Mucosa of descending colon (tissue), 3 donors: ENCODE data around the gene SCFD2. TPM values are rescaled to one million over a fixed set of nuclear protein-coding genes. Genes with fewer than 3 reads are reported as not detected.

ENCODE experiments used
- ATAC-seq: fragments of 200-7000 bp; cut with Tn5 transposase; one replicate; pipeline ENCODE4 v1.9.1; 2020; ENCODE audit warnings: mild to moderate bottlenecking, moderate library complexity
- DNase-seq, 3 donors: peaks; one replicate each; pipeline ENCODE4 v3.0.0-alpha.2; 2020
- H3K36me3 ChIP-seq: fragments of 200-600 bp; one replicate; pipeline ENCODE4 v1.8.0; 2021; ENCODE audit warnings: low read depth, mild to moderate bottlenecking
- H3K4me1 ChIP-seq: fragments of 200-600 bp; one replicate; pipeline ENCODE4 v1.8.0; 2021; ENCODE audit warnings: low read depth, mild to moderate bottlenecking
- H3K4me3 ChIP-seq: fragments of 200-600 bp; one replicate; pipeline ENCODE4 v1.8.0; 2021; ENCODE audit warnings: mild to moderate bottlenecking
- H3K9me3 ChIP-seq: fragments of 200-600 bp; one replicate; pipeline ENCODE4 v1.8.0; 2021; ENCODE audit warnings: mild to moderate bottlenecking
- intact Hi-C, 2 donors: fragments of 100-400 bp; cut with DNase I in 1 of 2; cut with micrococcal nuclease in 1 of 2; formaldehyde crosslinking; loops; one replicate each; pipeline versions ENCODE4 v1.11.0 to v1.11.1; 2022; cut with DNase I, micrococcal nuclease
- total RNA-seq, 3 donors: library from RNA; stranded (reverse); fragmentation: NEBNext Ultra II Directional in 2 of 3; extraction: Animal tissue kit (Norgen Biotek cat#: 25700) in 2 of 3; gene quantifications; one replicate each; pipeline versions ENCODE4 v1.2.1 to v1.2.4, GENCODE V29; 2021 to 2023
- TF ChIP-seq, protein P1 (sequence below): fragments of 200-600 bp; IDR thresholded peaks from one replicate; pipeline ENCODE4 v1.8.0; 2022; ENCODE audit warnings: antibody characterized with exemption, mild to moderate bottlenecking
- donor health status: DM: no; HTN: no; CAD: no; lungs with moderate emphysema.
- donor health status: DM: no; HTN: no; CAD: no.
- donor health status: DM: no; HTN: yes; CAD: no.

Gene SCFD2
- total RNA-seq, 3 donors from 2014 or later = 11.7 to 17.2 (median 16.0) TPM

DNA sequence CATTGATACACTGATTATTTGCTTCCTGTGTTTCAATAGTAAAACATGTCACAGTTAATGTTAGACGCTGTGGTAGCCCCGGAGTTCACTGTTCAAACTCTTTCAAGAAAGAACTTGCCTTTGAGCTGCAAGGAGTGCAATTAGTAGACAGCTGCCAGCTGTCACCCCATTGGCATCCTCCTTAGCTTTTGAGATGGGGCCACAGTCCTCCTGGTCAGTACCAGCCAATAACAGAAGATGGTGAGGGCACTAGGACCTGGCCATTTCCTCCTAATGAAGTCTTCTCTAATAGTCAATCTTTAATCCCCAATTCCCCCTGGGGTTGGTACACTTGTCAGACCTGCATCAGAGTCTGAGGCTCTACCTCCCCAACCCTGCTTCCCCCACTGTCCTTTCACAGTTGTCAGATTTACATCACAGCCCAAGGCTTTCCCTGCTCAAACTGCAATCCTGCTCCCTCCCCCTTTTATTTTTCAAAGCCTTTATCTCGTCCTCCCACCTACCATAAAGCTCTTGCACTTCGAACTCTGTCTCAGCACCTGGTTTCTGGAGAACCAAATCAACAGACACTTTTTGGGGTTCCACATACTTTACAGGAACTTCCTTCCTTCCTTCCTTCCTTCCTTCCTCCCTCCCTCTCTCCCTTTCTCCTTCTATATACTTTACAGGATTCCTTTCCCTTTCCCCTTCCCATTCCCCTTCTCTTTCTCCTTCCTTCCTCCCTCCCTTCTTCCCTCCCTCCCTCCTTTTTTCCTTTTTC, 321.8 kb downstream of the SCFD2 start:
- Histone ChIP-seq H3K4me1 (no peaks in the 10 kb centered on the region), H3K4me3 (no peak overlapping the region), H3K36me3 (no peaks in the 10 kb centered on the region), H3K9me3 (no peaks in the 10 kb centered on the region)
- no peak for DNase-seq
- peak; percentile 48 for ATAC-seq
- TF ChIP-seq, protein P1, sequence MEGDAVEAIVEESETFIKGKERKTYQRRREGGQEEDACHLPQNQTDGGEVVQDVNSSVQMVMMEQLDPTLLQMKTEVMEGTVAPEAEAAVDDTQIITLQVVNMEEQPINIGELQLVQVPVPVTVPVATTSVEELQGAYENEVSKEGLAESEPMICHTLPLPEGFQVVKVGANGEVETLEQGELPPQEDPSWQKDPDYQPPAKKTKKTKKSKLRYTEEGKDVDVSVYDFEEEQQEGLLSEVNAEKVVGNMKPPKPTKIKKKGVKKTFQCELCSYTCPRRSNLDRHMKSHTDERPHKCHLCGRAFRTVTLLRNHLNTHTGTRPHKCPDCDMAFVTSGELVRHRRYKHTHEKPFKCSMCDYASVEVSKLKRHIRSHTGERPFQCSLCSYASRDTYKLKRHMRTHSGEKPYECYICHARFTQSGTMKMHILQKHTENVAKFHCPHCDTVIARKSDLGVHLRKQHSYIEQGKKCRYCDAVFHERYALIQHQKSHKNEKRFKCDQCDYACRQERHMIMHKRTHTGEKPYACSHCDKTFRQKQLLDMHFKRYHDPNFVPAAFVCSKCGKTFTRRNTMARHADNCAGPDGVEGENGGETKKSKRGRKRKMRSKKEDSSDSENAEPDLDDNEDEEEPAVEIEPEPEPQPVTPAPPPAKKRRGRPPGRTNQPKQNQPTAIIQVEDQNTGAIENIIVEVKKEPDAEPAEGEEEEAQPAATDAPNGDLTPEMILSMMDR = no peak
- intact Hi-C loops = no loop called here

DNA sequence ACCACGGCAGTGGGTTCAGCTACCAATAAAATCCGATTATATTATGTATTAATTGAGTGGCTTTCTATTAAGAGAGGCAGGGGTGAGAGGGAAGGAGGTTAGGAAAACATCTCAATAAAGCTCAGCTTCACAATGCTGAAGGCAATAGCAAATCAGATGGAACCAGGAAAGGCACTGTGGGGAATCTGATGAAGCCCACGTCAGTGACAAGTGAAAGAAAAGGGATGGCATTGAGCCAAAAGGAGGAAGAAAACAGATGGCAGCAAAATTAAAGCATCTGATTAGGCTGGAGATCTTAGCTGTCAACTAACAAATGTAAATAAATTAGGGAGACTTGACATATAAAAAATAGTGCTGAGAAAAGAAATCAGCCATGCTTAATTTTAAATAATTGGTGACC, 322.8 kb downstream of the SCFD2 start:
- no peak overlapping the region for H3K4me3 ChIP-seq
- intact Hi-C loops = no loop called here
- no peak for ATAC-seq
- H3K4me1 ChIP-seq = no peaks in the 10 kb centered on the region
- no peaks in the 10 kb centered on the region for H3K36me3 ChIP-seq
- no peaks in the 10 kb centered on the region for H3K9me3 ChIP-seq
- no peak for DNase-seq
- TF ChIP-seq, protein P1 = no peak

DNA sequence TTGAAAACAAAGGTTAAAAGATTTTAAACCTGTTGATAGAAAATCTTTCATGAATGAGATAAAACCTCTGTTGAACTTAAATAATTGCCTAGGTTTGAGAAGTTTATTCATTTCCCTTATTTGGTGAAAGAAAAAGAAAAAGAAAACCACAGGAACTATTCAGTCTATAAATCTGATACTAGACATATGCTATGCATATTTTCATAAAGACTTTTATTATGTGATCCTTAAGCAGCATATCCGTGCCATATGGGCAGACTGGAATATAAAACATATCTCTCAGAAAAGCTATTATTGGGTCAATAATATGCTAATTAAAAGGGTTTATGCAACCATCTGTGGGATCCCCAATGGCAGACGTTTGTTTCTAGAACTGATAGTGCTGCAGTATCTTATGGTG, 325.0 kb downstream of the SCFD2 start:
- TF ChIP-seq, protein P1 = no peak
- Histone ChIP-seq H3K4me1 (no peaks in the 10 kb centered on the region), H3K4me3 (no peak overlapping the region), H3K36me3 (no peaks in the 10 kb centered on the region), H3K9me3 (no peaks in the 10 kb centered on the region)
- DNase-seq (no peak), ATAC-seq (no peak)
- intact Hi-C loops = no loop called here

DNA sequence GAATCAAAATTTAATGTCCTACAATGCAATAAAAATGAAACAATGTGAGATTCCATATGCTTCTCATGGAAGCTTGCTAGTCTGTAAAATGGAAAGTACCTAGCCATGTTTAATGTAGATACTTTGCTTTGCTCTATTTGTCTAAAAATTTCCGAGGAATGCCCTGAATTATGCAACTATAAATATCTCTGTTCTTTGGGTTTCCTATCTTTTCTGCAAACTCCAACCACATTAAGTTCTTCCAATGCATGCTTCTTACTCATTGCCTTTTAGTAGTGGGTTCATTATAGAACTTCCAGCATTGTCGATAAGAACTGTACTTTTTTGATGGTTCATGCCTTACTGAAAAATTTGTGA, 325.4 kb downstream of the SCFD2 start:
- intact Hi-C loops = no loop called here
- DNase-seq (no peak), ATAC-seq (no peak)
- TF ChIP-seq, protein P1 = no peak
- Histone ChIP-seq H3K4me3 (no peak overlapping the region), H3K4me1 (no peaks in the 10 kb centered on the region), H3K36me3 (no peaks in the 10 kb centered on the region), H3K9me3 (no peaks in the 10 kb centered on the region)

DNA sequence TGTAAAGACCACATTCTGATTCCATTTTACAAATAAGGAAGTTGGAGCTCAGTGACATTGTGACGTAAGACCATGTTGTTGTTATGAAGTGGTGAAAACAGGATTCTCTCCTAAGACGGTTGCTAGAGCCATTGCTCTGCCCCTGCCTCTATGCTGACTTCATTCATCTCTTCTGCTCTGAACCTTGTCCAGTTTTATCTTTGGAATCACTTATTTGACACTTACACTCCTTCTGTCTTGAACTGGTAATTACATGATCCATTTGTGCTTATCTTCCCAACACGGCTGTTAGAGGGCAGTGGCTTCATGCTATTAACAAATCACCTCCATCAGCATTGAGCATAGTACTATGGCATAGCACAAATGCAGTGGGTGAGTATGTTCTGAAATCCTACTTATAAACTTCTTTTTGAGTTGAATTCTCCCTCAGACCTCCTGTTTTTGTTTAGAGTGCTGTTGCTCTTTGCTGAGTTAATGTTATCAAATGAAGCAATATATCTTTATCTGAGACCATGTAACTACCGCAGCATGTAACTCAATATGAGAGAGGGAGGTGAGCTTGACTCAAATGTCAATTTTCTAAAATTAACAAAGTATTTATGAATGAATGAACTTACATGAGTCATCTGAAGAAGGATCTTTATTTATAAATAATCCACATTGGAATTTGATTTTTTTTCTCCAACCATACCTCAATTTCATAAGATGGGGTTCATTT, 326.0 kb downstream of the SCFD2 start:
- Histone ChIP-seq H3K9me3 (no peaks in the 10 kb centered on the region), H3K4me3 (no peak overlapping the region), H3K36me3 (no peaks in the 10 kb centered on the region), H3K4me1 (no peaks in the 10 kb centered on the region)
- ATAC-seq = no peak
- intact Hi-C loops = no loop called here
- no peak for DNase-seq
- TF ChIP-seq, protein P1 = no peak
